ENCODE data around the gene ZFP91.

Gene ZFP91

GRCh38 chr11:58636587-58636986 lies 57.7 kb downstream of the ZFP91 start:
- TF ChIP-seq FOXP2 (optimal IDR thresholded peaks at IDR 0.05; ENCODE audit: borderline replicate concordance, extremely low read depth, extremely low read length, insufficient read depth) (no peak), SIN3A (IDR thresholded peaks at IDR 0.05; ENCODE audit: borderline replicate concordance, insufficient read depth, low read length) (no peak), POLR2AphosphoS5 (IDR thresholded peaks at IDR 0.05; ENCODE audit: low read depth, low read length) (no peak), TAF1 (IDR thresholded peaks at IDR 0.05; ENCODE audit: borderline replicate concordance, insufficient read depth, low read length) (no peak), REST (IDR thresholded peaks at IDR 0.05; ENCODE audit: insufficient read depth in 1 of 2, low read depth in 2 of 2, low read length in 2 of 2) (no peak)

GRCh38 chr11:58637371-58637770 lies 58.5 kb downstream of the ZFP91 start:
- TF ChIP-seq TAF1 (IDR thresholded peaks at IDR 0.05; ENCODE audit: borderline replicate concordance, insufficient read depth, low read length) = no peak
- no peak for TF ChIP-seq REST (IDR thresholded peaks at IDR 0.05; ENCODE audit: insufficient read depth in 1 of 2, low read depth in 2 of 2, low read length in 2 of 2)
- no peak for TF ChIP-seq FOXP2 (optimal IDR thresholded peaks at IDR 0.05; ENCODE audit: borderline replicate concordance, extremely low read depth, extremely low read length, insufficient read depth)
- no peak for TF ChIP-seq SIN3A (IDR thresholded peaks at IDR 0.05; ENCODE audit: borderline replicate concordance, insufficient read depth, low read length)
- no peak for TF ChIP-seq POLR2AphosphoS5 (IDR thresholded peaks at IDR 0.05; ENCODE audit: low read depth, low read length)

- TF ChIP-seq FOXP2 (optimal IDR thresholded peaks at IDR 0.05; ENCODE audit: borderline replicate concordance, extremely low read depth, extremely low read length, insufficient read depth) (no peak), POLR2AphosphoS5 (IDR thresholded peaks at IDR 0.05; ENCODE audit: low read depth, low read length) (no peak), TAF1 (IDR thresholded peaks at IDR 0.05; ENCODE audit: borderline replicate concordance, insufficient read depth, low read length) (no peak), SIN3A (IDR thresholded peaks at IDR 0.05; ENCODE audit: borderline replicate concordance, insufficient read depth, low read length) (no peak), REST (IDR thresholded peaks at IDR 0.05; ENCODE audit: insufficient read depth in 1 of 2, low read depth in 2 of 2, low read length in 2 of 2) (peak; percentile 46 to 83; a peak in 3 of 4 replicates)
Observed at GRCh38 chr11:58639103-58639502, 60.2 kb downstream of the ZFP91 start.

- TF ChIP-seq REST (IDR thresholded peaks at IDR 0.05; ENCODE audit: insufficient read depth in 1 of 2, low read depth in 2 of 2, low read length in 2 of 2) (no peak), TAF1 (IDR thresholded peaks at IDR 0.05; ENCODE audit: borderline replicate concordance, insufficient read depth, low read length) (no peak), SIN3A (IDR thresholded peaks at IDR 0.05; ENCODE audit: borderline replicate concordance, insufficient read depth, low read length) (no peak), FOXP2 (optimal IDR thresholded peaks at IDR 0.05; ENCODE audit: borderline replicate concordance, extremely low read depth, extremely low read length, insufficient read depth) (no peak), POLR2AphosphoS5 (IDR thresholded peaks at IDR 0.05; ENCODE audit: low read depth, low read length) (no peak)
Observed at GRCh38 chr11:58639669-58640068, 60.8 kb downstream of the ZFP91 start.
